Endothelial cell of umbilical vein (primary cell): ENCODE data around the gene ZNF396.

Experiments used
- EZH2 ChIP-seq: IDR thresholded peaks from 2 replicates; pipeline ENCODE4 v1.6.1; 2012; ENCODE audit warnings: borderline replicate concordance, low read depth, mild to moderate bottlenecking, moderate library complexity, low read length, inconsistent platforms; ENCODE audit not compliant: severe bottlenecking
- FOS ChIP-seq: IDR thresholded peaks from 2 replicates; pipeline ENCODE4 v1.6.1; 2011; ENCODE audit warnings: mild to moderate bottlenecking, low read length, moderate library complexity, borderline replicate concordance; ENCODE audit not compliant: insufficient read depth
- JUN ChIP-seq: IDR thresholded peaks from 2 replicates; pipeline ENCODE4 v1.6.1; 2011; ENCODE audit warnings: borderline replicate concordance, low read depth; ENCODE audit not compliant: insufficient read length, insufficient read depth
- POLR2A ChIP-seq: IDR thresholded peaks from 2 replicates; pipeline ENCODE4 v1.6.1; 2012; ENCODE audit warnings: low read depth, mild to moderate bottlenecking, control low read depth, low read length
- POLR2AphosphoS5 ChIP-seq: IDR thresholded peaks from 2 replicates; pipeline ENCODE4 v1.6.1; 2012; ENCODE audit warnings: low read depth, mild to moderate bottlenecking, control low read depth, low read length, moderate library complexity; ENCODE audit not compliant: insufficient read depth
- TF ChIP-seq, protein P1 (sequence below), 2 donors: IDR thresholded peaks; 1 replicate in 1 of 2; 2 replicates in 1 of 2; pipeline ENCODE4 v1.5.1; 2011; ENCODE audit warnings: low read length in 2 of 2, mild to moderate bottlenecking in 2 of 2, moderate library complexity in 2 of 2, control low read depth in 1 of 2, inconsistent platforms in 1 of 2, low read depth in 1 of 2; ENCODE audit not compliant: insufficient read depth in 1 of 2; ENCODE audit errors: extremely low read depth in 1 of 2
- TF ChIP-seq, protein P2 (sequence below): IDR thresholded peaks from 2 replicates; pipeline ENCODE4 v1.6.1; 2011; ENCODE audit not compliant: insufficient read depth, insufficient read length

DNA sequence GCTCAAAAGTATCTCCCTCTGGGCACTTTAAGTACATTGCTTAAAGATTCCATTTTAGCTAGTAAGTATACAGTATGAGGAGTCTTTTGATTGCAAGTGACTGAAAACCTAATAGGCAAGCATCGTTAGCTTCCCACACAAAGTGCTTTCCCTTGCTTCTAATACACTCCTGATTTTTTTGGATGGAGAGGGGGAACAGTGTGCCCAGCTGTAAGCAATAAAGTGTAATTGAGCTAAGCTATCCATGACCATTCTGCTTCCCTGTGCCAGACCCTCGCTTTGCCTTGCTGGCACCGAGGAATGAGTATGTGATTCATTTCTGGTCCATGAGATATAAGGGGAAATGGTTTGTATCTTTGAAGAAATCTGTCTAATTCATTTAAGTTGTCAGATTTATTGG, 29.1 kb downstream of the ZNF396 start:
- TF ChIP-seq POLR2A (no peak), POLR2AphosphoS5 (no peak), EZH2 (no peak), JUN (no peak), FOS (no peak)
- TF ChIP-seq, protein P1, sequence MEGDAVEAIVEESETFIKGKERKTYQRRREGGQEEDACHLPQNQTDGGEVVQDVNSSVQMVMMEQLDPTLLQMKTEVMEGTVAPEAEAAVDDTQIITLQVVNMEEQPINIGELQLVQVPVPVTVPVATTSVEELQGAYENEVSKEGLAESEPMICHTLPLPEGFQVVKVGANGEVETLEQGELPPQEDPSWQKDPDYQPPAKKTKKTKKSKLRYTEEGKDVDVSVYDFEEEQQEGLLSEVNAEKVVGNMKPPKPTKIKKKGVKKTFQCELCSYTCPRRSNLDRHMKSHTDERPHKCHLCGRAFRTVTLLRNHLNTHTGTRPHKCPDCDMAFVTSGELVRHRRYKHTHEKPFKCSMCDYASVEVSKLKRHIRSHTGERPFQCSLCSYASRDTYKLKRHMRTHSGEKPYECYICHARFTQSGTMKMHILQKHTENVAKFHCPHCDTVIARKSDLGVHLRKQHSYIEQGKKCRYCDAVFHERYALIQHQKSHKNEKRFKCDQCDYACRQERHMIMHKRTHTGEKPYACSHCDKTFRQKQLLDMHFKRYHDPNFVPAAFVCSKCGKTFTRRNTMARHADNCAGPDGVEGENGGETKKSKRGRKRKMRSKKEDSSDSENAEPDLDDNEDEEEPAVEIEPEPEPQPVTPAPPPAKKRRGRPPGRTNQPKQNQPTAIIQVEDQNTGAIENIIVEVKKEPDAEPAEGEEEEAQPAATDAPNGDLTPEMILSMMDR (IDR thresholded peaks at IDR 0.05; ENCODE audit: extremely low read depth in 1 of 2, insufficient read depth in 1 of 2, low read depth in 1 of 2, low read length in 2 of 2), result no peak
- TF ChIP-seq, protein P2, sequence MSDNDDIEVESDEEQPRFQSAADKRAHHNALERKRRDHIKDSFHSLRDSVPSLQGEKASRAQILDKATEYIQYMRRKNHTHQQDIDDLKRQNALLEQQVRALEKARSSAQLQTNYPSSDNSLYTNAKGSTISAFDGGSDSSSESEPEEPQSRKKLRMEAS, result no peak
